Fibroblast of peridontal ligament (primary cell): ENCODE data around the gene SLC25A33.
"Not testable (repeated sequence)": the region's sequence is repeated elsewhere in the genome, so short reads cannot be mapped to it uniquely, and the experiment has no call there.

Source experiments
- DNase-seq: peaks from one replicate; pipeline ENCODE4 v3.0.0-alpha.2; 2010; ENCODE audit errors: extremely low read depth

SLC25A33 gene

GRCh38 chr1:9621032-9621431, 81.8 kb downstream of the SLC25A33 start:
- DNase-seq = no peak

GRCh38 chr1:9624081-9624480, 84.8 kb downstream of the SLC25A33 start:
- DNase-seq = no peak

DNA sequence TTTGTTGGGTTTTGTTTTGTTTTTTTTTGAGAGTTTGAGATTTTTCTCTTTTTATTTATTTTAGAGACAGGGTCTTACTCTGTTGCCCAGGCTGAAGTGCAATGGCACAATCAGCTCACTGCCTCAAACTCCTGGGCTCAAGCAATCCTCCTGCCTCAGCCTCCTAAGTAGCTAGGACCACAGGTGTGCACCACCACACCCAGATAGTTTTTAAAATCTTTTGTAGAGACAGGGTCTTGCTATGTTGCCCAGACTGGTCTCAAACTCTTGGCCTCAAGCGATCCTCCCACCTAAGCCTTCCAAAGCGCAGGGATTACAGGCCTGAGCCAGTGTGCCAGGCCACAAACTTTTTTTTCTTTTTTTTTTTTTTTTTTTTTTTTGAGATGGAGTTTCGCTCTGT, 85.8 kb downstream of the SLC25A33 start:
- not testable (repeated sequence) for DNase-seq

GRCh38 chr1:9626201-9626608, 86.9 kb downstream of the SLC25A33 start:
- no peak for DNase-seq

DNA sequence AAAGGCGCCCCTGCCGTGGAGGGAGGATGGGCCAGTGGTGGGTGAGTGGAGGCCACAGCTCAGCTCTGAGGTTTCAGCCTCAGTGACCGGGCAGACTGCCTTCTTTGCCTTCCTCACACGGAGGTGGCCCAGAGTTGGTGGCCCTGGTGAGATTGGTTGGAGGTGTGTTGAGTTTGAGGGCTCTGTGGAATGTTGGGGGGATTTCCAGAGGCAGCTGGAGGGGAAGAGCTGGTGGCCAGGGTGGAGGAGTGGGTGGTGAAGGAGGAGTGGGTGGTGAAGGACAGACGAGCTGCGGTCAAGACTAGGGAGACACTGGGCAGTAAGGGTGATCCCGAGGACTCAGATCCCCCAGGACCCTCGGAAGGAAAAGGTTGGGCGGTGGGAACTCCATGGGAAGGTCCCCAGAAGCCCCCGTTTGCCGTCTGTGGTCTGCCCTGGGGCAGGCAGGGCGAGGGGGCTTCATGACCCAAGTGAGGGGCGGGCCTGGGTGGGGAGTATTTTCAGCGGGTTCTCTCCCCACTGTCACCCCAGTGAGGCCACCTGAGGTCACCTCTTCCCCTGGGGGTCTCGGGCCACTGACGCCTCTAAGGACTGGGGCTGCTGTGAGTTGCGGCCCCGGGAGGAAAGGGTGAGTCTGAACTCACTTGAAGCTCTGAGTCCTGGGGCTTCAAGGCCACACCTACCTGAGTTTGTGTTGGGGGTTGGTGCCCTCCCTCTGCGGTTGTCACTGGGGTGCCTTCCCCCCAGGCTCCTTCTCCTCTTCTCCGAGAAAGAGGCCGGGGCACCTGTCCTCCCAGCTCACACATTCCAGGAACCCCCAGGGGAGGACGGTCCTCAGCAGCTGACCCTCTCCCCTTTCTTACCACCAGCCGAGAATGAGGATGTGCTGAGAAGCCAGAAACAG, 89.5 kb downstream of the SLC25A33 start:
- DNase-seq = no peak

DNA sequence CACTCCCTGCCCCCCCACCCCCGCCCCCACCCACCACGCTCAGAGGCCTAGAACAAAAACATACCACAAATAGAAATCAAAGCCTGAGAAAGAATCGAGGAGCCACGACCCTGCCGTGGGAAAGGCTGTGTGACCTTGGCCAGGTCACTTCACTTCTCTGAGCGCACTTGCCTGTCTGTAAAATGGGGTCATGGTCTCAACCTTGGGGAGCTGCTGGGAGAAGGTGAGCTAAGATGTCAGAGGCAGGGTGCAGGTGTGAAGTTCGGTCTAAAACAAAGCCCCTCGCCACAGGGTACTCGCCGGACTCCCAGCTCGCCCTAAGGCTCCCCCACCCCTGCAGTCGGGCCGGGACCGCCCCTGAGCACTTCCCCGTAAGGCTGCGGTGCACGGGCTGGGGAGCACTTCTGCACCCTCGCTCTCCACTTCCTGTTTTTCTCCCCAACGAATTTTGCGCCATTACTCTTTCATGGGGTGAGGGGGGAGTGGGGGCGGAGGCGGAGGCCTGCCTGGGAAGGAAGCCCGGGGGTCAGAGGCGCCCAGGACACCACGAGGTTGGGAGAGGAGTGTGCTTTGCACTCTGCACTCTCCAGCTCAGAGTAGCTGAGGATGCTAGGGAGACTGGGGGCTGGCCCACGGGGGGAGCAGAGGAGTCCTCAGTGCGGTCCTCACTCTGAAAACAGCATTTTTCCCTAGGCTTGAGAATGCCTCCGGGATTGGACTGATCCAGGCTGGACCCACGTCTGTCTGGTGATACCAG, 90.4 kb downstream of the SLC25A33 start:
- DNase-seq = no peak

DNA sequence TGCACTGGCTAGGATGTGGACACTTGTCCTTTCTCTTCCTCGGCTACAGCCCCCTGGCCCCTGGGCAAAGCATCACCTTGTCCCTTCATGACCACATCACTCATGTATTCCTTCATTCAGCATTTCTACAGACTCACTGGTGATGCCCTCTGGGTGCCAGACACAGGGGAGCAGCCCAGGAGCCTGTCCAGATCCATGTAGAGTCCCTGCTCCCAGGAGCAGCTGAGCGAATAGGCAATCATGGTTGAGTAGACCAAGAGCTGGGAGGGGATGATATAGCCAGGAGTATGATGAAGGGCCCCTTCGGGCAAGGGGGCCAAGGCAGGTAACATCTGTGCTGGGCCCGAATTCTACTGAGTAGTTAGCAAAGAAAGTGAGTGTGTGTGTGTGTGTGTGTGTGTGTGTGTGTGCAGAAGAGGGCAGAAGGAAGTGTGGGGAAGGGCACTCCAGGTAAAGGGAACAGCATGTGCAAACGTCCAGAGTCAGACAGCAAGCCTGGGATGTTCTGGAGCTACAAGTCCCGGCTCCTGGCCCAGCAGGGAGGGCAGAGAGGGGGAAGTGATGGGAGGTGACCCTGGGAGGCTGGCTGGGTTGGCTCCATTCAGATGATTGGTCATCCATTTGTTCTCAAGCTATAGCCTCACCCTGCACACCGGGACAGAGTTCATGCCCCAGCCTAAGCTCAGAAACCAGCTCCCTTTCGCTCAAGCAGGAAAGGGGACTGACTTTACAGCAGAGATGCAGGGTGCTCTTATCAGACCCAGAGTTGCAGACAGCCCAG, 91.3 kb downstream of the SLC25A33 start:
- DNase-seq = no peak

- no peak for DNase-seq
These were observed 92.3 kb downstream of the SLC25A33 start for GRCh38 chr1:9631613-9632012.

- no peak for DNase-seq
These were observed 94.2 kb downstream of the SLC25A33 start for GRCh38 chr1:9633493-9633892.

GRCh38 chr1:9634582-9634981, 95.3 kb downstream of the SLC25A33 start:
- no peak for DNase-seq
